ENCODE measurements around the gene ACE. TPM values are rescaled to one million over a fixed set of nuclear protein-coding genes. Genes with fewer than 3 reads are reported as not detected.

ACE gene
- total and polyA plus RNA-seq, 4 donors, result 1.1 to 6.9 (median 2.4) TPM

DNA sequence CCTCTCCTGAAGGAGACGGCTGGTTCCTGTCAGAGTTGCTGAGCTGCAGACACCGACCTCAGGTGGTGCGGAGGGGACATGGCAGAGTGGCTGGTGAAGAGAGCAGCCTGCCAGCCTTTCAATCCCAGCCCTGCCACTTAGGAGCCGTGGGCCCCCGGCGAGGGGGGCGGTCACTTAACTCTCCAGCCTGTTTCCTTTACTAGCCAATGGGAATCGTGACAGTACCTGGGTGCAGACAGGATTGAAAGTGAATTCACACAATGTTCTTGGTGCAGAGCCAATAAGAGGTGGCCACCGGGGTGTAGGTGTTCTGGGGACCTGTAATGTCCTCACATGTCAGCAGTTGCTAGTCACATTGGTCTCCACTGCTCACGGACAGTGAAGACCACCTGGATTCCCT, 13.5 kb downstream of the ACE start:
- Histone ChIP-seq H3K9ac (ENCODE audit: low read depth in 1 of 2, low read length in 2 of 2) (no peak overlapping the region), H3K36me3 (ENCODE audit: control insufficient read depth in 4 of 4, insufficient read depth in 3 of 4, low read depth in 1 of 4, low read length in 3 of 4) (no peaks in the 10 kb centered on the region), H3K27me3 (ENCODE audit: control insufficient read depth in 4 of 4, insufficient read depth in 4 of 4, low read length in 3 of 4) (no peaks in the 10 kb centered on the region), H3K27ac (ENCODE audit: low read depth in 1 of 2, low read length in 2 of 2) (no peak overlapping the region), H3K4me3 (ENCODE audit: low read depth in 1 of 3, low read length in 3 of 3) (no peak overlapping the region), H3K4me1 (ENCODE audit: control insufficient read depth in 4 of 4, insufficient read depth in 4 of 4, low read length in 3 of 4) (no peaks in the 10 kb centered on the region), H3K9me3 (ENCODE audit: control insufficient read depth in 4 of 4, low read length in 3 of 4) (no peaks in the 10 kb centered on the region)
- TF ChIP-seq, protein P1, sequence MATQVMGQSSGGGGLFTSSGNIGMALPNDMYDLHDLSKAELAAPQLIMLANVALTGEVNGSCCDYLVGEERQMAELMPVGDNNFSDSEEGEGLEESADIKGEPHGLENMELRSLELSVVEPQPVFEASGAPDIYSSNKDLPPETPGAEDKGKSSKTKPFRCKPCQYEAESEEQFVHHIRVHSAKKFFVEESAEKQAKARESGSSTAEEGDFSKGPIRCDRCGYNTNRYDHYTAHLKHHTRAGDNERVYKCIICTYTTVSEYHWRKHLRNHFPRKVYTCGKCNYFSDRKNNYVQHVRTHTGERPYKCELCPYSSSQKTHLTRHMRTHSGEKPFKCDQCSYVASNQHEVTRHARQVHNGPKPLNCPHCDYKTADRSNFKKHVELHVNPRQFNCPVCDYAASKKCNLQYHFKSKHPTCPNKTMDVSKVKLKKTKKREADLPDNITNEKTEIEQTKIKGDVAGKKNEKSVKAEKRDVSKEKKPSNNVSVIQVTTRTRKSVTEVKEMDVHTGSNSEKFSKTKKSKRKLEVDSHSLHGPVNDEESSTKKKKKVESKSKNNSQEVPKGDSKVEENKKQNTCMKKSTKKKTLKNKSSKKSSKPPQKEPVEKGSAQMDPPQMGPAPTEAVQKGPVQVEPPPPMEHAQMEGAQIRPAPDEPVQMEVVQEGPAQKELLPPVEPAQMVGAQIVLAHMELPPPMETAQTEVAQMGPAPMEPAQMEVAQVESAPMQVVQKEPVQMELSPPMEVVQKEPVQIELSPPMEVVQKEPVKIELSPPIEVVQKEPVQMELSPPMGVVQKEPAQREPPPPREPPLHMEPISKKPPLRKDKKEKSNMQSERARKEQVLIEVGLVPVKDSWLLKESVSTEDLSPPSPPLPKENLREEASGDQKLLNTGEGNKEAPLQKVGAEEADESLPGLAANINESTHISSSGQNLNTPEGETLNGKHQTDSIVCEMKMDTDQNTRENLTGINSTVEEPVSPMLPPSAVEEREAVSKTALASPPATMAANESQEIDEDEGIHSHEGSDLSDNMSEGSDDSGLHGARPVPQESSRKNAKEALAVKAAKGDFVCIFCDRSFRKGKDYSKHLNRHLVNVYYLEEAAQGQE (IDR thresholded peaks at IDR 0.05), result no peak
- TF ChIP-seq FOXA1 (IDR thresholded peaks at IDR 0.05), result no peak
- no peak for TF ChIP-seq RAD21 (IDR thresholded peaks at IDR 0.05)
- TF ChIP-seq EGR1 (IDR thresholded peaks at IDR 0.05; ENCODE audit: low read depth in 2 of 2), result no peak
- TF ChIP-seq, protein P2, sequence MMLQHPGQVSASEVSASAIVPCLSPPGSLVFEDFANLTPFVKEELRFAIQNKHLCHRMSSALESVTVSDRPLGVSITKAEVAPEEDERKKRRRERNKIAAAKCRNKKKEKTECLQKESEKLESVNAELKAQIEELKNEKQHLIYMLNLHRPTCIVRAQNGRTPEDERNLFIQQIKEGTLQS (IDR thresholded peaks at IDR 0.05), result no peak
- TF ChIP-seq HNF4A (conservative IDR thresholded peaks at IDR 0.05), result no peak
- TF ChIP-seq JUND (IDR thresholded peaks at IDR 0.05), result no peak
- WGBS, result 72% methylated on average over 10 of the region's 10 CpGs
- no peak for DNase-seq (ENCODE audit: low spot score)

DNA sequence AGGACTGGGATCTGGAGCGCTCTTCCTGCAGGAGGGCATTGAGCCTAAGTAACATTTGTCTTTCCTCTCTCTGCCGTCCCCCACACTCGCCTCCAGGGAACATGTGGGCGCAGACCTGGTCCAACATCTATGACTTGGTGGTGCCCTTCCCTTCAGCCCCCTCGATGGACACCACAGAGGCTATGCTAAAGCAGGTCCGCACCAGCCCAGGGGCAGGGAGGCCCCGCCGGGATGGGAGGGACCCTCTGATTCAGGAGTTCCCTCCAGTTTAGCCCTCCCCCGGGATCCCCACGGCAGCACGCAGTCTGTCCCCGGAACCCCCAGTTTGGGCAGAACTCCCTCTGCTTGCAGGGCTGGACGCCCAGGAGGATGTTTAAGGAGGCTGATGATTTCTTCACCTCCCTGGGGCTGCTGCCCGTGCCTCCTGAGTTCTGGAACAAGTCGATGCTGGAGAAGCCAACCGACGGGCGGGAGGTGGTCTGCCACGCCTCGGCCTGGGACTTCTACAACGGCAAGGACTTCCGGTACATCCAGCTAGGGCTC, 14.1 kb downstream of the ACE start:
- H3K27me3 ChIP-seq (ENCODE audit: control insufficient read depth in 4 of 4, insufficient read depth in 4 of 4, low read length in 3 of 4), result no peaks in the 10 kb centered on the region
- no peak overlapping the region for H3K4me3 ChIP-seq (ENCODE audit: low read depth in 1 of 3, low read length in 3 of 3)
- TF ChIP-seq FOXA1 (IDR thresholded peaks at IDR 0.05) (no peak), YY1 (IDR thresholded peaks at IDR 0.05) (no peak), RAD21 (IDR thresholded peaks at IDR 0.05) (no peak), SP1 (IDR thresholded peaks at IDR 0.05) (no peak), HNF4G (IDR thresholded peaks at IDR 0.05) (no peak), RXRA (IDR thresholded peaks at IDR 0.05) (no peak), JUND (IDR thresholded peaks at IDR 0.05) (no peak), EGR1 (IDR thresholded peaks at IDR 0.05; ENCODE audit: low read depth in 2 of 2) (no peak), TAF1 (conservative IDR thresholded peaks at IDR 0.05) (no peak), NR2F2 (IDR thresholded peaks at IDR 0.05) (no peak), GABPA (IDR thresholded peaks at IDR 0.05 in 1 of 2, conservative IDR thresholded peaks at IDR 0.05 in 1 of 2) (no peak), HNF4A (conservative IDR thresholded peaks at IDR 0.05) (no peak), FOXA2 (IDR thresholded peaks at IDR 0.05) (no peak)
- TF ChIP-seq, protein P2 (IDR thresholded peaks at IDR 0.05), result no peak
- TF ChIP-seq, protein P1 (IDR thresholded peaks at IDR 0.05), result no peak
- TF ChIP-seq, protein P3, sequence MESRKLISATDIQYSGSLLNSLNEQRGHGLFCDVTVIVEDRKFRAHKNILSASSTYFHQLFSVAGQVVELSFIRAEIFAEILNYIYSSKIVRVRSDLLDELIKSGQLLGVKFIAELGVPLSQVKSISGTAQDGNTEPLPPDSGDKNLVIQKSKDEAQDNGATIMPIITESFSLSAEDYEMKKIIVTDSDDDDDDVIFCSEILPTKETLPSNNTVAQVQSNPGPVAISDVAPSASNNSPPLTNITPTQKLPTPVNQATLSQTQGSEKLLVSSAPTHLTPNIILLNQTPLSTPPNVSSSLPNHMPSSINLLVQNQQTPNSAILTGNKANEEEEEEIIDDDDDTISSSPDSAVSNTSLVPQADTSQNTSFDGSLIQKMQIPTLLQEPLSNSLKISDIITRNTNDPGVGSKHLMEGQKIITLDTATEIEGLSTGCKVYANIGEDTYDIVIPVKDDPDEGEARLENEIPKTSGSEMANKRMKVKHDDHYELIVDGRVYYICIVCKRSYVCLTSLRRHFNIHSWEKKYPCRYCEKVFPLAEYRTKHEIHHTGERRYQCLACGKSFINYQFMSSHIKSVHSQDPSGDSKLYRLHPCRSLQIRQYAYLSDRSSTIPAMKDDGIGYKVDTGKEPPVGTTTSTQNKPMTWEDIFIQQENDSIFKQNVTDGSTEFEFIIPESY (IDR thresholded peaks at IDR 0.05), result no peak
- TF ChIP-seq, protein P4, sequence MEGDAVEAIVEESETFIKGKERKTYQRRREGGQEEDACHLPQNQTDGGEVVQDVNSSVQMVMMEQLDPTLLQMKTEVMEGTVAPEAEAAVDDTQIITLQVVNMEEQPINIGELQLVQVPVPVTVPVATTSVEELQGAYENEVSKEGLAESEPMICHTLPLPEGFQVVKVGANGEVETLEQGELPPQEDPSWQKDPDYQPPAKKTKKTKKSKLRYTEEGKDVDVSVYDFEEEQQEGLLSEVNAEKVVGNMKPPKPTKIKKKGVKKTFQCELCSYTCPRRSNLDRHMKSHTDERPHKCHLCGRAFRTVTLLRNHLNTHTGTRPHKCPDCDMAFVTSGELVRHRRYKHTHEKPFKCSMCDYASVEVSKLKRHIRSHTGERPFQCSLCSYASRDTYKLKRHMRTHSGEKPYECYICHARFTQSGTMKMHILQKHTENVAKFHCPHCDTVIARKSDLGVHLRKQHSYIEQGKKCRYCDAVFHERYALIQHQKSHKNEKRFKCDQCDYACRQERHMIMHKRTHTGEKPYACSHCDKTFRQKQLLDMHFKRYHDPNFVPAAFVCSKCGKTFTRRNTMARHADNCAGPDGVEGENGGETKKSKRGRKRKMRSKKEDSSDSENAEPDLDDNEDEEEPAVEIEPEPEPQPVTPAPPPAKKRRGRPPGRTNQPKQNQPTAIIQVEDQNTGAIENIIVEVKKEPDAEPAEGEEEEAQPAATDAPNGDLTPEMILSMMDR (IDR thresholded peaks at IDR 0.05; ENCODE audit: low read depth, low read length, missing input control), result no peak
- TF ChIP-seq, protein P5, sequence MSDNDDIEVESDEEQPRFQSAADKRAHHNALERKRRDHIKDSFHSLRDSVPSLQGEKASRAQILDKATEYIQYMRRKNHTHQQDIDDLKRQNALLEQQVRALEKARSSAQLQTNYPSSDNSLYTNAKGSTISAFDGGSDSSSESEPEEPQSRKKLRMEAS (IDR thresholded peaks at IDR 0.05), result no peak
- no peak for DNase-seq (ENCODE audit: low spot score)
- no peaks in the 10 kb centered on the region for H3K9me3 ChIP-seq (ENCODE audit: control insufficient read depth in 4 of 4, low read length in 3 of 4)
- no peaks in the 10 kb centered on the region for H3K4me1 ChIP-seq (ENCODE audit: control insufficient read depth in 4 of 4, insufficient read depth in 4 of 4, low read length in 3 of 4)
- WGBS, result 88% methylated on average over 22 of the region's 22 CpGs
- no peaks in the 10 kb centered on the region for H3K36me3 ChIP-seq (ENCODE audit: control insufficient read depth in 4 of 4, insufficient read depth in 3 of 4, low read depth in 1 of 4, low read length in 3 of 4)
- no peak overlapping the region for H3K9ac ChIP-seq (ENCODE audit: low read depth in 1 of 2, low read length in 2 of 2)
- no peak overlapping the region for H3K27ac ChIP-seq (ENCODE audit: low read depth in 1 of 2, low read length in 2 of 2)
